ENCODE data around the gene RASL11B.

- no peak for TF ChIP-seq POLR2A (IDR thresholded peaks at IDR 0.05)
- no peak for TF ChIP-seq CTCF (IDR thresholded peaks at IDR 0.05)
Measured at GRCh38 chr4:52866734-52867133, 4.6 kb downstream of the RASL11B start.
